GM12878 (cell line): ENCODE data around the gene MRPL18. TPM values are rescaled to one million over a fixed set of nuclear protein-coding genes. Genes with fewer than 3 reads are reported as not detected.

Experiments
- ATAC-seq: fragments of 200-7000 bp; cut with Tn5 transposase; 3 replicates; pipeline ENCODE4 v1.9.1; 2020; ENCODE audit warnings: mild to moderate bottlenecking, moderate library complexity
- BruUV-seq: library from RNA; stranded (reverse); fragments of 400-500 nt; replicated peaks from 2 replicates; lab custom pipeline; 2021; lab: Mats Ljungman, UMichigan
- CTCF ChIA-PET: fragments of 300-600 bp; sonication (Branson Sonifier 250); formaldehyde crosslinking; extraction: SDS; loops from one replicate; lab custom pipeline; 2021; ENCODE audit warnings: inconsistent platforms; lab: Yijun Ruan, JAX
- POLR2A ChIA-PET: fragments of 350-600 bp; formaldehyde crosslinking; extraction: SDS; loops from one replicate; lab custom pipeline; 2021; ENCODE audit warnings: inconsistent platforms; lab: Charles Lee
- RAD21 ChIA-PET: fragments of 300-600 bp; sonication (Branson Sonifier 250); formaldehyde crosslinking; loops from one replicate; lab custom pipeline; 2023; ENCODE audit warnings: antibody characterized with exemption; ENCODE audit not compliant: unreplicated experiment; lab: Charles Lee
- SMC1A ChIA-PET: fragments of 300-600 bp; sonication (Branson Sonifier 250); formaldehyde crosslinking; loops from one replicate; lab custom pipeline; 2023; ENCODE audit not compliant: unreplicated experiment, uncharacterized antibody; lab: Charles Lee
- DNase-seq: peaks from one replicate; pipeline ENCODE4 v3.0.0-alpha.2; 2011; ENCODE audit warnings: low read depth, low spot score
- FAIRE-seq: peaks from 3 replicates; lab custom pipeline; 2011; peaks lifted over from hg19 to GRCh38; lab: Jason Lieb, UNC
- H2AFZ ChIP-seq: 2 replicates; pipeline ENCODE4 v1.6.0; 2011; ENCODE audit warnings: low read depth, low read length, control low read depth; ENCODE audit not compliant: control insufficient read depth
- H3K27ac ChIP-seq: 2 replicates; pipeline ENCODE4 v1.5.1; 2011; ENCODE audit warnings: control low read depth; ENCODE audit not compliant: control insufficient read depth, insufficient read depth
- H3K27me3 ChIP-seq, 2 experiments: replicated peaks in 1 of 2; 2 replicates each; pipeline versions ENCODE4 v1.6.0 to v1.6.1; 2011; ENCODE audit warnings: low read length in 1 of 2; ENCODE audit not compliant: control insufficient read depth in 2 of 2, insufficient read depth in 2 of 2
- H3K36me3 ChIP-seq, 2 experiments: 2 replicates each; pipeline ENCODE4 v1.5.1; 2011; ENCODE audit warnings: low read length in 1 of 2; ENCODE audit not compliant: control insufficient read depth in 2 of 2, insufficient read depth in 2 of 2
- H3K4me1 ChIP-seq: 2 replicates; pipeline ENCODE4 v1.6.1; 2011; ENCODE audit warnings: mild to moderate bottlenecking, low read length, moderate library complexity, mixed read lengths; ENCODE audit not compliant: control insufficient read depth, insufficient read depth
- H3K4me2 ChIP-seq: 2 replicates; pipeline ENCODE4 v1.6.0; 2011; ENCODE audit warnings: control low read depth; ENCODE audit not compliant: control insufficient read depth, insufficient read depth
- H3K4me3 ChIP-seq: fragments of 200-600 bp; sonication (generic); 2 replicates; pipeline ENCODE4 v1.5.1; 2016
- H3K79me2 ChIP-seq: 2 replicates; pipeline ENCODE4 v1.6.0; 2011; ENCODE audit warnings: low read length; ENCODE audit not compliant: control insufficient read depth, insufficient read depth
- H3K9ac ChIP-seq: 2 replicates; pipeline ENCODE4 v1.8.0; 2011; ENCODE audit warnings: low read length, control low read depth, mixed read lengths; ENCODE audit not compliant: control insufficient read depth, insufficient read depth
- H3K9me3 ChIP-seq: replicated peaks from 3 replicates; pipeline ENCODE4 v1.5.1; 2011; ENCODE audit warnings: mild to moderate bottlenecking, low read length; ENCODE audit not compliant: control insufficient read depth, insufficient read depth
- H4K20me1 ChIP-seq: 2 replicates; pipeline ENCODE4 v1.6.0; 2011; ENCODE audit not compliant: control insufficient read depth, insufficient read depth
- BCL11A ChIP-seq: IDR thresholded peaks from 2 replicates; pipeline ENCODE4 v1.6.1; 2011; ENCODE audit warnings: low read depth, low read length
- BRCA1 ChIP-seq: IDR thresholded peaks from 2 replicates; pipeline ENCODE4 v1.6.1; 2011; ENCODE audit warnings: low read depth, low read length, improper control_type of control experiment
- CHD2 ChIP-seq: IDR thresholded peaks from 2 replicates; pipeline ENCODE4 v1.6.1; 2011; ENCODE audit warnings: low read depth, low read length, improper control_type of control experiment, borderline replicate concordance
- FOXM1 ChIP-seq: IDR thresholded peaks from 2 replicates; pipeline ENCODE4 v1.6.1; 2012; ENCODE audit warnings: low read depth, mild to moderate bottlenecking, inconsistent platforms, low read length, moderate library complexity
- JUND ChIP-seq: IDR thresholded peaks from 2 replicates; pipeline ENCODE4 v1.6.1; 2012; ENCODE audit warnings: low read depth, mild to moderate bottlenecking, low read length, improper control_type of control experiment, moderate library complexity
- NFYB ChIP-seq: IDR thresholded peaks from 2 replicates; pipeline ENCODE4 v1.6.1; 2011; ENCODE audit warnings: low read depth, mild to moderate bottlenecking, low read length, improper control_type of control experiment, moderate library complexity; ENCODE audit not compliant: insufficient read depth
- PBX3 ChIP-seq: IDR thresholded peaks from 2 replicates; pipeline ENCODE4 v1.6.1; 2011; ENCODE audit warnings: mild to moderate bottlenecking, low read depth, low read length, moderate library complexity; ENCODE audit not compliant: insufficient replicate concordance
- POLR2A ChIP-seq: IDR thresholded peaks from 2 replicates; pipeline ENCODE4 v1.6.1; 2011; ENCODE audit warnings: low read depth, mild to moderate bottlenecking, low read length
- POLR2AphosphoS2 ChIP-seq: IDR thresholded peaks from 2 replicates; pipeline ENCODE4 v1.6.1; 2011; ENCODE audit warnings: low read depth, mild to moderate bottlenecking, low read length, improper control_type of control experiment, moderate library complexity
- RCOR1 ChIP-seq: conservative IDR thresholded peaks from 2 replicates; pipeline ENCODE4 v1.6.1; 2012; ENCODE audit warnings: low read depth, low read length, improper control_type of control experiment
- RELA ChIP-seq: fragments of 450-650 bp; IDR thresholded peaks from 2 replicates; pipeline ENCODE4 v1.8.0; 2014; ENCODE audit warnings: borderline replicate concordance; ENCODE audit not compliant: partially characterized antibody
- STAT3 ChIP-seq: IDR thresholded peaks from 2 replicates; pipeline ENCODE4 v1.6.1; 2011; ENCODE audit warnings: low read depth, low read length, improper control_type of control experiment
- ZNF217 ChIP-seq: fragments of 450-650 bp; IDR thresholded peaks from 2 replicates; pipeline ENCODE4 v1.6.1; 2017; ENCODE audit warnings: antibody characterized with exemption, mild to moderate bottlenecking
- ZZZ3 ChIP-seq: IDR thresholded peaks from 2 replicates; pipeline ENCODE4 v1.6.1; 2011; ENCODE audit warnings: low read depth; ENCODE audit not compliant: control insufficient read depth, insufficient read length
- WGBS: methylation state at CpG from one replicate; pipeline ENCODE4 v1.1.6; 2016; ENCODE audit warnings: low lambda C conversion rate; ENCODE audit not compliant: insufficient replicate concordance, insufficient coverage; ENCODE audit errors: missing lambda C conversion rate; 5-methylcytosine and 5-hydroxymethylcytosine counted together
- in situ Hi-C: fragments of 300-500 bp; cut with MboI; formaldehyde crosslinking; loops from 9 replicates; pipeline ENCODE4 v1.14.3; 2018; ENCODE audit warnings: mixed read lengths
- intact Hi-C: fragments of 100-400 bp; cut with micrococcal nuclease; formaldehyde crosslinking; loops from one replicate; pipeline ENCODE4 v1.14.2; 2022; ENCODE audit not compliant: unreplicated experiment
- polyA plus RNA-seq, 11 experiments: library from polyadenylated mRNA; depleted of rRNA in 4 of 11; unstranded in 6 of 11; stranded (reverse) in 5 of 11; fragments of >200 nt; fragmentation: Nextera tagmentation in 4 of 11; fragmentation: Illumina TruSeq in 1 of 11; extraction: Ambion mirVana in 4 of 11; extraction: Trizol in 1 of 11; gene quantifications; 1 replicate in 1 of 11; 2 replicates in 10 of 11; pipeline versions ENCODE4 v1.2.1 to v1.2.3, GENCODE V29; 2011 to 2016; ENCODE audit warnings: inconsistent platforms in 2 of 11, missing spikeins in 2 of 11, low read depth in 1 of 11
- total RNA-seq, 4 experiments: library from RNA; depleted of rRNA in 3 of 4; stranded (reverse); fragments of >200 nt in 3 of 4; fragmentation: Illumina TruSeq in 1 of 4; extraction: Trizol in 1 of 4; gene quantifications; 2 replicates each; pipeline versions ENCODE4 v1.2.1 to v1.2.3, GENCODE V29; 2013 to 2021

Gene MRPL18
- total and polyA plus RNA-seq, 10 of the 15 experiments (the other 5 are each of a cell fraction or from before 2014, with no cell fraction given) = 68.5 to 203 (median 116) TPM

GRCh38 chr6:159831373-159831679 lies 41.1 kb downstream of the MRPL18 start:
- RAD21 ChIA-PET = no interaction called here
- POLR2A ChIA-PET = no interaction called here
- Histone ChIP-seq H3K4me3 (no peak overlapping the region), H3K27me3 (no peaks in the 10 kb centered on the region), H3K9me3 (no peaks in the 10 kb centered on the region), H3K79me2 (no peaks in the 10 kb centered on the region), H3K27ac (no peak overlapping the region), H3K9ac (no peak overlapping the region), H4K20me1 (no peaks in the 10 kb centered on the region), H3K4me1 (0 out of 2 replicates have a peak, but pooled peaks cover 9% of the 10 kb centered on the region), H2AFZ (no peak overlapping the region), H3K4me2 (no peak overlapping the region)
- DNase-seq = no peak
- in situ Hi-C loops = no loop called here
- intact Hi-C loops = no loop called here
- CTCF ChIA-PET = interaction anchor here (0.7 kb wide), 1 partner anchor 33 kb away, joined by 4 read pairs; no protein-coding TSS in a partner anchor
- SMC1A ChIA-PET = no interaction called here
- WGBS = 67% methylated on average over 4 of the region's 4 CpGs
- BruUV-seq = no TSS peak
- ATAC-seq = no peak
- no peak for FAIRE-seq
- TF ChIP-seq FOXM1 (no peak), ZZZ3 (no peak), RELA (no peak), POLR2A (no peak), JUND (no peak), STAT3 (no peak), CHD2 (no peak)
- TF ChIP-seq, all 136 proteins: peak for 0
- no peaks in the 10 kb centered on the region for H3K36me3 ChIP-seq

GRCh38 chr6:159832946-159833345 lies 42.7 kb downstream of the MRPL18 start:
- FAIRE-seq = no peak
- Histone ChIP-seq H3K9me3 (no peaks in the 10 kb centered on the region), H3K4me3 (no peak overlapping the region), H3K4me2 (no peak overlapping the region), H3K27me3 (no peaks in the 10 kb centered on the region), H3K36me3 (no peaks in the 10 kb centered on the region), H2AFZ (no peak overlapping the region), H3K79me2 (no peaks in the 10 kb centered on the region), H3K27ac (no peak overlapping the region), H4K20me1 (no peaks in the 10 kb centered on the region), H3K4me1 (0 out of 2 replicates have a peak, but pooled peaks cover 9% of the 10 kb centered on the region), H3K9ac (no peak overlapping the region)
- DNase-seq = no peak
- RAD21 ChIA-PET = no interaction called here
- in situ Hi-C loops = no loop called here
- ATAC-seq = no peak
- CTCF ChIA-PET = interaction anchor here (0.6 kb wide), 1 partner anchor 142 kb away, joined by 3 read pairs; no protein-coding TSS in a partner anchor
- POLR2A ChIA-PET = no interaction called here
- SMC1A ChIA-PET = interaction anchor here (1.1 to 2.4 kb wide), 2 partner anchors 26 to 42 kb away, joined by 3 to 9 read pairs; partner anchors contain the start of gene MRPL18
- no TSS peak for BruUV-seq
- intact Hi-C loops = no loop called here
- 59% methylated on average over 4 of the region's 4 CpGs for WGBS
- TF ChIP-seq BCL11A (no peak), RCOR1 (no peak), POLR2AphosphoS2 (no peak), PBX3 (no peak), BRCA1 (no peak), ZNF217 (no peak), NFYB (no peak)
